Measurements from ENCODE around the gene ESYT3.
"Not testable (repeated sequence)": the region's sequence is repeated elsewhere in the genome, so short reads cannot be mapped to it uniquely, and the experiment has no call there.

The ESYT3 gene

DNA sequence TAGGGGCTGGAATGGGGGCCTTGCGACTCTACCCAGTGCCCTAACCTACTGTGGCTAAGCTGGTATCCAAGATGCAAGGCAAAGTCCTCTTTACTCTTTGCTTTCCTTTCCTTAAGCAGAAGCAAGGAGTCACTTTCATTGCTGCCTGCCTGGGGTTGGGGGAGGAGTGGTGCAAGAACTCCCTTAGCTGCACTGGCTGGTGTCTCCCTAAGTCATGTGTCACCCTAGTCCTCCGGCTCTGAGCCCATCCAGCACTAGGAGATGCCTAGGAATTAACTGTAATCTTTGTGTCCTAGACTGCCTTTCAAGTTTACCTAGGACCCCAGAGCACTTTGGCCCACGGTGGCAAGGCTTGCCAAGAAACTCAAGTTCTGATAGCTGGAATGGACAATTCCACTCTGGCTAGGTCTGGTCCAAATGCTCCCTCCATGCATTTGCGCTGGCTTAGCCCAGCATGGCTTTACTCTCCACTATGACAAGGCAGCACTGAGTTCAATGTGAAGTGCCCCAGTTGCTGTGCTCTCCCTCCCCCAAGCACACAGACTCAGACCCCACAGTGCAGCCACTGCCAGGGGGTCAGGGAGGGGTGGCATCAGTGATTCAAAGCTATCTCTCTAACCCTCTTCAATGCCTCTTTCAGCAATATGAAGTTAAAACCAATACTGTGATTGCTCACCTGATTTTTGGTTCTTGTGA, 58.7 kb downstream of the ESYT3 start:
- Histone ChIP-seq H3K9me3 (ENCODE audit: control insufficient read depth, insufficient read depth, low read depth, low read length) (no peaks in the 10 kb centered on the region), H3K4me1 (ENCODE audit: control insufficient read depth, insufficient read depth, low read length) (no peaks in the 10 kb centered on the region), H3K27ac (ENCODE audit: extremely low read depth, low read depth, low read length) (no peak overlapping the region), H3K4me3 (ENCODE audit: low read depth, low read length) (no peak overlapping the region), H3K36me3 (ENCODE audit: control insufficient read depth in 2 of 2, insufficient read depth in 1 of 2, low read length in 2 of 2) (peaks cover 0 to 16% of the 10 kb centered on the region in 2 experiments; a peak in 1 of 3 replicates)
- POLR2A ChIA-PET, result no interaction called here
- TF ChIP-seq, protein P1, sequence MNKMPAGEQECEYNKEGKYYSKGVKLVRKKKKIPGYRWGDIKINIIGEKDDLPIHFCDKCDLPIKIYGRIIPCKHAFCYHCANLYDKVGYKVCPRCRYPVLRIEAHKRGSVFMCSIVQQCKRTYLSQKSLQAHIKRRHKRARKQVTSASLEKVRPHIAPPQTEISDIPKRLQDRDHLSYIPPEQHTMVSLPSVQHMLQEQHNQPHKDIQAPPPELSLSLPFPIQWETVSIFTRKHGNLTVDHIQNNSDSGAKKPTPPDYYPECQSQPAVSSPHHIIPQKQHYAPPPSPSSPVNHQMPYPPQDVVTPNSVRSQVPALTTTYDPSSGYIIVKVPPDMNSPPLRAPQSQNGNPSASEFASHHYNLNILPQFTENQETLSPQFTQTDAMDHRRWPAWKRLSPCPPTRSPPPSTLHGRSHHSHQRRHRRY (tag by site-specific recombination; IDR thresholded peaks at IDR 0.05), result no peak
- TF ChIP-seq ZNF433 (tag by site-specific recombination; IDR thresholded peaks at IDR 0.05; ENCODE audit: low read depth), result no peak
- TF ChIP-seq ZNF521 (tag by site-specific recombination; IDR thresholded peaks at IDR 0.05), result no peak
- CTCF ChIA-PET, result no interaction called here

DNA sequence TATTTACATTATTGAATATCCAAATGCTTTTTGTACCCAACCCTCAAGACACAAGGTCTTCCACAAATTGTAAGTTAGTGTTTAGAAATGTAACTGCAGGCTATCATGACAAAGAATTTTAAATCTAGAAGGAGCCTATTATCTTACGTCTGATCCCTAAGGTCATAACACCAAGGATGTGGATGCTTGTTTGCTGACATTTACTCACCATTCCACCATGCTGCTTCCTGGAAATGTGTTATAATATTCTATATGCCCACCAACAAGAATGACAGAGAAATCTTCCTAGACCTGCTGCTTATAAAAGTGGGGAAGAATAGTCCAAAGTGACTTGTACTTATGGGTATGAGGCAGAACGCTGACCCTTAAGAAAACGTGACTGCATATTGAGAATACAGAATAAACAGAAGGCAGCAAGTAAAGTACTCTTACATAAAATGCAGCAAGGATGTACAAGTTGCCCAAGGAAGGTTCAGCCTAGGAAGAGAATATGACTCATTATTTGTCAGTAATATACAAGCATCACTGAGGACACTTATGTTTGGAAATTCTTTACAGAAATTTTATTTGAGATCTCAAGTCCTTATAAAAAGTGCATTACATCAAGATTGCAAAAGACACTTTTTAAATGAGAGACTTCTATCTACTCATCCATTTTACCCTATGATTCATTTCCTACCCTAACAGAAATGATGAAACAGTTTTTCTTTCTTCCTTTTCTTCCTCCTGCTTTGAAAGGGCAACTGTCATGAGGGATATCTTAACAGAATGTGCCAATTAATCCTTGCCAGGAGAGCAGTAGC, 59.6 kb downstream of the ESYT3 start:
- CTCF ChIA-PET, result no interaction called here
- H3K27ac ChIP-seq (ENCODE audit: extremely low read depth, low read depth, low read length), result no peak overlapping the region

DNA sequence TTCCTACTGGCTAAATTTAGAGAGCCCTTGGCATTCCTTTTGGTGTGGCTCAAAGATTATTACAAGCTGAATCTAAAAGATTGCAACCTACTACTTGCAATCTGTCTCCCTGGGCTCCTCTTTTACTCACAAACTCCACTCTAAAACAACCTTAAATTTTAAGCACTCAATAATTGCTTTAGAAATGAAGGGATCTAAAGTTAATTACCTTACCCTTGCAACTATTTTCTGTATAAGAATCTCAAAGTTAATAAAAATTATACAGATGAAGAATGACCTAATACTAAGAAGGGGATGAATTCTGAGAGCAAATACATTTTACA, 60.2 kb downstream of the ESYT3 start:
- Histone ChIP-seq H3K4me1 (ENCODE audit: control insufficient read depth, insufficient read depth, low read length) (no peaks in the 10 kb centered on the region), H3K4me3 (ENCODE audit: low read depth, low read length) (no peak overlapping the region), H3K9me3 (ENCODE audit: control insufficient read depth, insufficient read depth, low read depth, low read length) (no peaks in the 10 kb centered on the region), H3K36me3 (ENCODE audit: control insufficient read depth in 2 of 2, insufficient read depth in 1 of 2, low read length in 2 of 2) (peaks cover 0 to 18% of the 10 kb centered on the region in 2 experiments; a peak in 2 of 3 replicates), H3K27ac (ENCODE audit: extremely low read depth, low read depth, low read length) (no peak overlapping the region)
- CTCF ChIA-PET, result no interaction called here
- no peak for TF ChIP-seq ZNF10 (tag by site-specific recombination; IDR thresholded peaks at IDR 0.05)
- TF ChIP-seq ZNF791 (tag by site-specific recombination; IDR thresholded peaks at IDR 0.05), result no peak
- TF ChIP-seq, protein P2, sequence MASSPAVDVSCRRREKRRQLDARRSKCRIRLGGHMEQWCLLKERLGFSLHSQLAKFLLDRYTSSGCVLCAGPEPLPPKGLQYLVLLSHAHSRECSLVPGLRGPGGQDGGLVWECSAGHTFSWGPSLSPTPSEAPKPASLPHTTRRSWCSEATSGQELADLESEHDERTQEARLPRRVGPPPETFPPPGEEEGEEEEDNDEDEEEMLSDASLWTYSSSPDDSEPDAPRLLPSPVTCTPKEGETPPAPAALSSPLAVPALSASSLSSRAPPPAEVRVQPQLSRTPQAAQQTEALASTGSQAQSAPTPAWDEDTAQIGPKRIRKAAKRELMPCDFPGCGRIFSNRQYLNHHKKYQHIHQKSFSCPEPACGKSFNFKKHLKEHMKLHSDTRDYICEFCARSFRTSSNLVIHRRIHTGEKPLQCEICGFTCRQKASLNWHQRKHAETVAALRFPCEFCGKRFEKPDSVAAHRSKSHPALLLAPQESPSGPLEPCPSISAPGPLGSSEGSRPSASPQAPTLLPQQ (tag by site-specific recombination; IDR thresholded peaks at IDR 0.05), result no peak
- TF ChIP-seq ZNF529 (tag by site-specific recombination; IDR thresholded peaks at IDR 0.05; ENCODE audit: insufficient replicate concordance), result no peak
- no peak for TF ChIP-seq ZNF335 (tag by site-specific recombination; conservative IDR thresholded peaks at IDR 0.05)
- TF ChIP-seq ZFP69B (tag by site-specific recombination; IDR thresholded peaks at IDR 0.05), result no peak
- no peak for TF ChIP-seq SCRT1 (tag by site-specific recombination; IDR thresholded peaks at IDR 0.05; ENCODE audit: borderline replicate concordance)
- no peak for TF ChIP-seq ZNF621 (tag by site-specific recombination; IDR thresholded peaks at IDR 0.05)
- POLR2A ChIA-PET, result no interaction called here

More for the DNA sequence above, 59.6 kb downstream of the ESYT3 start:
- Histone ChIP-seq H3K4me1 (ENCODE audit: control insufficient read depth, insufficient read depth, low read length) (no peaks in the 10 kb centered on the region), H3K4me3 (ENCODE audit: low read depth, low read length) (no peak overlapping the region), H3K36me3 (ENCODE audit: control insufficient read depth in 2 of 2, insufficient read depth in 1 of 2, low read length in 2 of 2) (peaks cover 0 to 16% of the 10 kb centered on the region in 2 experiments; a peak in 2 of 3 replicates), H3K9me3 (ENCODE audit: control insufficient read depth, insufficient read depth, low read depth, low read length) (no peaks in the 10 kb centered on the region)
- no peak for TF ChIP-seq ZNF311 (tag by site-specific recombination; IDR thresholded peaks at IDR 0.05; ENCODE audit: borderline replicate concordance)
- no peak for TF ChIP-seq ZNF132 (tag by site-specific recombination; IDR thresholded peaks at IDR 0.05; ENCODE audit: borderline replicate concordance)
- no peak for TF ChIP-seq ZNF621 (tag by site-specific recombination; IDR thresholded peaks at IDR 0.05)
- no peak for TF ChIP-seq GLI2 (tag by site-specific recombination; IDR thresholded peaks at IDR 0.05; ENCODE audit: borderline replicate concordance, low read depth)
- TF ChIP-seq KLF1 (tag by site-specific recombination; IDR thresholded peaks at IDR 0.05), result no peak
- TF ChIP-seq GFI1B (tag by site-specific recombination; IDR thresholded peaks at IDR 0.05), result no peak
- TF ChIP-seq ZNF184 (tag by site-specific recombination; IDR thresholded peaks at IDR 0.05), result no peak
- no peak for TF ChIP-seq ZNF664 (tag by site-specific recombination; IDR thresholded peaks at IDR 0.05)
- TF ChIP-seq RBAK (tag by site-specific recombination; IDR thresholded peaks at IDR 0.05), result no peak
- TF ChIP-seq, protein P3, sequence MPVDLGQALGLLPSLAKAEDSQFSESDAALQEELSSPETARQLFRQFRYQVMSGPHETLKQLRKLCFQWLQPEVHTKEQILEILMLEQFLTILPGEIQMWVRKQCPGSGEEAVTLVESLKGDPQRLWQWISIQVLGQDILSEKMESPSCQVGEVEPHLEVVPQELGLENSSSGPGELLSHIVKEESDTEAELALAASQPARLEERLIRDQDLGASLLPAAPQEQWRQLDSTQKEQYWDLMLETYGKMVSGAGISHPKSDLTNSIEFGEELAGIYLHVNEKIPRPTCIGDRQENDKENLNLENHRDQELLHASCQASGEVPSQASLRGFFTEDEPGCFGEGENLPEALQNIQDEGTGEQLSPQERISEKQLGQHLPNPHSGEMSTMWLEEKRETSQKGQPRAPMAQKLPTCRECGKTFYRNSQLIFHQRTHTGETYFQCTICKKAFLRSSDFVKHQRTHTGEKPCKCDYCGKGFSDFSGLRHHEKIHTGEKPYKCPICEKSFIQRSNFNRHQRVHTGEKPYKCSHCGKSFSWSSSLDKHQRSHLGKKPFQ (tag by site-specific recombination; IDR thresholded peaks at IDR 0.05), result no peak
- TF ChIP-seq ZNF768 (tag by site-specific recombination; IDR thresholded peaks at IDR 0.05), result no peak
- POLR2A ChIA-PET, result no interaction called here

DNA sequence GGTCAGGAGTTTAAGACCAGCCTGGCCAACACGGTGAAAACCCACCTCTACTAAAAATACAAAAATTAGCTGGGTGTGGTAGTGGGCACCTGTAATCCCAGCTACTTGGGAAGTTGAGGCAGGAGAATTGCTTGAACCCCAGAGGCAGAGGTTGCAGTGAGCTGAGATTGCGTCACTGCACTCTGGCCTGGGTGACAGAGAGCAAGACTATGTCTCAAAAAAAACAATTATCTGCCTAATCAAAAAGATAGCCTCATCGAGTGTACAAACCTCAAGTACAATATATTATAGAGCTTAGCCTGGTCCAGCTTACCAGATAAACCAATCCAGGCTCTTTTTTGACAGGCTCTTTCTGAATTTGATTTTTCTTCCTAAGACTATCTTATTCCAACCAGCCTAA, 61.2 kb downstream of the ESYT3 start:
- H3K9me3 ChIP-seq (ENCODE audit: control insufficient read depth, insufficient read depth, low read depth, low read length); POLR2A ChIA-PET; H3K27ac ChIP-seq (ENCODE audit: extremely low read depth, low read depth, low read length); H3K4me1 ChIP-seq (ENCODE audit: control insufficient read depth, insufficient read depth, low read length); H3K4me3 ChIP-seq (ENCODE audit: low read depth, low read length): not testable (repeated sequence)
- H3K36me3 ChIP-seq (ENCODE audit: control insufficient read depth in 2 of 2, insufficient read depth in 1 of 2, low read length in 2 of 2), result peaks cover 0 to 24% of the 10 kb centered on the region in 2 experiments; a peak in 2 of 3 replicates
- CTCF ChIA-PET, result interaction anchor here (1.2 kb wide), 1 partner anchor 16 kb away, joined by 4 read pairs; no protein-coding TSS in a partner anchor
